ENCODE data around the gene ATP1B2. TPM values are rescaled to one million over a fixed set of nuclear protein-coding genes. Genes with fewer than 3 reads are reported as not detected.

The ATP1B2 gene
- total RNA-seq, 1 donor = not detected

DNA sequence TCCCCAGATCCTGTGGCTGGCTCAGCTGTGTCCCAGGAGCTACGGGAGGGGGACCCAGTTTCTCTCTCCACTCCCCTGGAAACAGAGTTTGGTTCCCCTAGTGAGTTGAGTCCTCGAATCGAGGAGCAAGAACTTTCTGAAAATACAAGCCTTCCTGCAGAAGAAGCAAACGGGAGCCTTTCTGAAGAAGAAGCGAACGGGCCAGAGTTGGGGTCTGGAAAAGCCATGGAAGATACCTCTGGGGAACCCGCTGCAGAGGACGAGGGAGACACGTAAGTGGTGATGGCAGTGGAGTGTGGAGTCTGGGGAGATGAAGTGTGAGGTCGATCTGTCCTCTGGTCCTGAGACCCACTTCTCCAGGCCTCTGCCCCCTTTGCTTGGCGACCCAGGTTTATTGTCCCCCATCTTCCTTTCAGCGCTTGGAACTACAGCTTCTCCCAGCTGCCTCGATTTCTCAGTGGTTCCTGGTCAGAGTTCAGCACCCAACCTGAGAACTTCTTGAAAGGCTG is 38.1 kb downstream of the ATP1B2 start:
- peak overlapping the region; percentile 91 for H3K4me3 ChIP-seq (ENCODE audit: low read depth, low read length)
- TF ChIP-seq, protein P1, sequence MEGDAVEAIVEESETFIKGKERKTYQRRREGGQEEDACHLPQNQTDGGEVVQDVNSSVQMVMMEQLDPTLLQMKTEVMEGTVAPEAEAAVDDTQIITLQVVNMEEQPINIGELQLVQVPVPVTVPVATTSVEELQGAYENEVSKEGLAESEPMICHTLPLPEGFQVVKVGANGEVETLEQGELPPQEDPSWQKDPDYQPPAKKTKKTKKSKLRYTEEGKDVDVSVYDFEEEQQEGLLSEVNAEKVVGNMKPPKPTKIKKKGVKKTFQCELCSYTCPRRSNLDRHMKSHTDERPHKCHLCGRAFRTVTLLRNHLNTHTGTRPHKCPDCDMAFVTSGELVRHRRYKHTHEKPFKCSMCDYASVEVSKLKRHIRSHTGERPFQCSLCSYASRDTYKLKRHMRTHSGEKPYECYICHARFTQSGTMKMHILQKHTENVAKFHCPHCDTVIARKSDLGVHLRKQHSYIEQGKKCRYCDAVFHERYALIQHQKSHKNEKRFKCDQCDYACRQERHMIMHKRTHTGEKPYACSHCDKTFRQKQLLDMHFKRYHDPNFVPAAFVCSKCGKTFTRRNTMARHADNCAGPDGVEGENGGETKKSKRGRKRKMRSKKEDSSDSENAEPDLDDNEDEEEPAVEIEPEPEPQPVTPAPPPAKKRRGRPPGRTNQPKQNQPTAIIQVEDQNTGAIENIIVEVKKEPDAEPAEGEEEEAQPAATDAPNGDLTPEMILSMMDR (IDR thresholded peaks at IDR 0.05; ENCODE audit: insufficient read depth, low read length) = no peak
- no peak for DNase-seq (ENCODE audit: low read depth)

DNA sequence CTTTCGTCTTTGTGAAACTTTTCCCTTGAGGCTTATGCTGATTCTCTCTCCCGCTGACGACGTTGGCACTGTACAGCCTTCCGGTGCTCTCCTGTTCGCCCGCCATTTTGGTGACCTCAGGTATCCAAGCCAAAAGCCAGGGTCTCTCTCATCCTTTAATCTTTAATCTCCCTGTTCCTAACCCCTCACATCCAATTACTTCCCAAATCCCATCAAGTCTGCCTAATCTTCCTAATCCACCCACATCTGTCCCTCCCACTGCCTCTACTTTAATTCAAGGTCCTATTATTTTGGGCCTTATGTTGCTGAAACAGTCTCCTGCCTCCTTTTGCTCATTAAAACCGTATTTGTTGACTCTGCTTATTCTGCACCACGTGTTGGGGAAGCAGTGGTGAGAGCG is 44.9 kb downstream of the ATP1B2 start:
- DNase-seq (ENCODE audit: low read depth) = no peak
- no peak overlapping the region for H3K4me3 ChIP-seq (ENCODE audit: low read depth, low read length)
- TF ChIP-seq, protein P1 (IDR thresholded peaks at IDR 0.05; ENCODE audit: insufficient read depth, low read length) = no peak

DNA sequence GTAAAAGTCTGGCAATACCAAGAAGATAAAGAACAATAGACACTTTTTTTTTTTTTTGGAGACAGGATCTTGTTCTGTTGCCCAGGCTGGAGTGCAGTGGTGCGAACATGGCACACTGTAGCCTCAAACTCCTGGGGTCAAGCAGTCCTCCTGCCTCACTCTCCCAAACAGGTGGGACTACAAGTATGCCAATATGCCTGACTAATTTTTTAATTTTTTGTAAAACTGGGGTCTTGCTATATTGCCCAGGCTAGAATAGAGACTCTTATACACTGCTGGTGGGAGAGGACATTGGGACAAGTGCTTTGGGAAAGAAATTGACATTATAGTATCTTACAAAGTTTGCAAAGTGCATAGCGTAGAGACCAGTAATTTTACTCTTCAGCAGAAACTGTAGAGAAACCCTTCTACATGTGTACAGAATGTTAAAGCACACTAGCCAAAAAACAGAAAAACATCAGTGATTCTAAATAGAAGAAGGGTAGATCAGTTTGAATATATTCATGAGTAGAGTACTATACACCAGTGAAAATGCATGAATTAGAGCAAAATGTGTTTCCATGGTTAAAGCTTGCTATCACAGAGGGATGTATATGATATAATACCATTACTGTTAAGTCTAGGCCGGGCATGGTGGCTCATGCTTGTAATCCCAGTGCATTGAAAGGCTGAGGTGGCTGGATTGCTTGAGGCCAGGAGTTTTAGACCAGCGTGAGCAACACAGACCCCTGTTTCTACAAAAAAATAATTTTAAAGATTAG is 47.3 kb downstream of the ATP1B2 start:
- no peak overlapping the region for H3K4me3 ChIP-seq (ENCODE audit: low read depth, low read length)
- TF ChIP-seq, protein P1 (IDR thresholded peaks at IDR 0.05; ENCODE audit: insufficient read depth, low read length) = no peak
- no peak for DNase-seq (ENCODE audit: low read depth)

DNA sequence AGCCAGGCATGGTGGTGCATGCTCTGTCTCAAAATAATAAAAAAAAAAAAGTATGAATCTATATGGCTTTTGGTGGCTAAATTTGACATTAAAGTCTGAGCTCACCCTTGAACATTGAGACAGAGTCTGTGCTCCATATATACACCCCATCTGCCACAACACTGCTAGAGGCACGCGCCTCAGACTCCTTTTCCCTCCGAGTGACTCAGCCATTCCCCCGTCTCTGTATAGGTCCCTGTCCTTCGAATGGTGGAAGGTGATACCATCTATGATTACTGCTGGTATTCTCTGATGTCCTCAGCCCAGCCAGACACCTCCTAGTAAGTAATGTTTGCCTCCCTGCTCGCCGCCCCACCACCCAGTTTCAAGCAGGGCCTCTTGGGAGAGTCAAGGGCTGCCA is 49.8 kb downstream of the ATP1B2 start:
- TF ChIP-seq, protein P1 (IDR thresholded peaks at IDR 0.05; ENCODE audit: insufficient read depth, low read length) = no peak
- H3K4me3 ChIP-seq (ENCODE audit: low read depth, low read length) = no peak overlapping the region
- DNase-seq (ENCODE audit: low read depth) = no peak

DNA sequence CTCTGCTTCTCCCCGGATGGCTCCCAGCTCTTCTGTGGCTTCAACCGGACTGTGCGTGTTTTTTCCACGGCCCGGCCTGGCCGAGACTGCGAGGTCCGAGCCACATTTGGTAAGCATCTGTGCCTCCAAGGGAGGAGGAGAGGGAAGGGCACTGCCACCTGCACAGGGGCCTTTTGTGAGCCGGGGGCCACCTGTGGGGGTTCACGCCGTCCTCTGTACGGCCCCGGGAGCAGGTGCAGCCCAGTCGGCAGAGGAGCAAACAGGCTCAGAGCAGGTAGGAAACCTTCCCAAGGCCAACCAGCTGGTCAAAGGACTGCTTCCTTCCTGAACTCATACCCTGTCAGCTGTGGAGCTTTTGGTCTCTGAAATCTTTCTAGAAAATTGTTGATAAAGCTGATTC is 51.0 kb downstream of the ATP1B2 start:
- no peak for DNase-seq (ENCODE audit: low read depth)
- TF ChIP-seq, protein P1 (IDR thresholded peaks at IDR 0.05; ENCODE audit: insufficient read depth, low read length) = no peak
- H3K4me3 ChIP-seq (ENCODE audit: low read depth, low read length) = no peak overlapping the region

DNA sequence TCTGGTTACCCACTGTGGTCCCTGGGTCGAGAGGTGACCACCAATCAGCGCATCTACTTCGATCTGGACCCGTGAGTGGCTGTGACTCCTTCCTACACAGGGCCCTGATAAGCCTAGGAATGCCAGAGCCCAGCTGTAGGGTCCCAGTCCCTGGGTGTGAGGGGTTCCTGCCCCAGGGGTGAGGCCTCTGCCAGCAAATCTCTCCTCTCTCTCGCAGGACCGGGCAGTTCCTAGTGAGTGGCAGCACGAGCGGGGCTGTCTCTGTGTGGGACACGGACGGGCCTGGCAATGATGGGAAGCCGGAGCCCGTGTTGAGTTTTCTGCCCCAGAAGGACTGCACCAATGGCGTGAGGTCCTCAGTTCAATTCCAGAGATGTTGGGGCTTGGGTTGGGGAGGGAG is 52.0 kb downstream of the ATP1B2 start:
- TF ChIP-seq, protein P1 (IDR thresholded peaks at IDR 0.05; ENCODE audit: insufficient read depth, low read length) = no peak
- H3K4me3 ChIP-seq (ENCODE audit: low read depth, low read length) = no peak overlapping the region
- DNase-seq (ENCODE audit: low read depth) = no peak
